Right ventricle myocardium superior (tissue), 1 donor: ENCODE results near the gene HECTD1. TPM values are rescaled to one million over a fixed set of nuclear protein-coding genes. Genes with fewer than 3 reads are reported as not detected.
"Not testable (repeated sequence)": the region's sequence is repeated elsewhere in the genome, so short reads cannot be mapped to it uniquely, and the experiment has no call there.

Experiments
- ATAC-seq: fragments of 200-7000 bp; cut with Tn5 transposase; one replicate; pipeline ENCODE4 v1.9.1; 2020; ENCODE audit warnings: mild to moderate bottlenecking; ENCODE audit not compliant: poor library complexity
- DNase-seq: peaks from one replicate; pipeline ENCODE4 v3.0.0-alpha.2; 2020
- intact Hi-C: fragments of 100-400 bp; cut with DNase I; formaldehyde crosslinking; loops from one replicate; pipeline ENCODE4 v1.11.2; 2022
- long read RNA-seq: library from polyadenylated mRNA; unstranded; transcript quantifications from one replicate; pipeline ENCODE4 v2.0.0, GENCODE V29; 2021
- total RNA-seq: library from RNA; stranded (reverse); fragmentation: NEBNext Ultra II Directional; extraction: Animal tissue kit (Norgen Biotek cat#: 25700); gene quantifications from one replicate; pipeline ENCODE4 v1.2.1, GENCODE V29; 2021
- donor health status: DM: no; HTN: yes; CAD: no; lungs with severe emphysema.

Gene HECTD1
- 145 TPM for total RNA-seq
- long read RNA-seq, partial matches to known transcripts, result 24 of 35 reads
- long read RNA-seq, other reads (novel, unspliced or antisense), result 11 of 35 reads

- DNase-seq (peak; percentile 93), ATAC-seq (peak; percentile 97)
- intact Hi-C loops, result no loop called here
Observed at GRCh38 chr14:31207755-31208545, at the start of gene HECTD1. TSS of gene HECTD1 (minus strand) at chr14:31207793. CDS start at chr14:31205936, 1,857 bp downstream.

GRCh38 chr14:31257244-31257553 lies 49.6 kb upstream of the HECTD1 start:
- ATAC-seq, result no peak
- no peak for DNase-seq
- intact Hi-C loops, result no loop called here

- DNase-seq, result no peak
- intact Hi-C loops, result no loop called here
- ATAC-seq, result no peak
Observed at GRCh38 chr14:31256534-31257243, 49.1 kb upstream of the HECTD1 start.

GRCh38 chr14:31255918-31256317 lies 48.3 kb upstream of the HECTD1 start:
- DNase-seq, intact Hi-C loops, ATAC-seq: not testable (repeated sequence)

GRCh38 chr14:31255286-31255685 lies 47.7 kb upstream of the HECTD1 start:
- no peak for DNase-seq
- no peak for ATAC-seq
- intact Hi-C loops, result no loop called here

GRCh38 chr14:31253746-31254471 lies 46.3 kb upstream of the HECTD1 start:
- intact Hi-C loops, result no loop called here
- DNase-seq, result no peak
- no peak for ATAC-seq

- DNase-seq (no peak), ATAC-seq (no peak)
- intact Hi-C loops, result no loop called here
Observed at GRCh38 chr14:31252865-31253264, 45.3 kb upstream of the HECTD1 start.

- no peak for DNase-seq
- ATAC-seq, result no peak
- intact Hi-C loops, result no loop called here
Observed at GRCh38 chr14:31251028-31251958, 43.7 kb upstream of the HECTD1 start.

- ATAC-seq, result no peak
- DNase-seq, result no peak
- intact Hi-C loops, result no loop called here
Observed at GRCh38 chr14:31244626-31245025, 37.0 kb upstream of the HECTD1 start.

- ATAC-seq, result no peak
- intact Hi-C loops, result no loop called here
- no peak for DNase-seq
Observed at GRCh38 chr14:31243860-31244259, 36.3 kb upstream of the HECTD1 start.

- ATAC-seq, result peak; percentile 12
- DNase-seq, intact Hi-C loops: not testable (repeated sequence)
Observed at GRCh38 chr14:31242161-31242940, 34.8 kb upstream of the HECTD1 start.

- intact Hi-C loops, result no loop called here
- DNase-seq (no peak), ATAC-seq (peak; percentile 61)
Observed at GRCh38 chr14:31241450-31242114, 34.0 kb upstream of the HECTD1 start.

- no peak for ATAC-seq
- intact Hi-C loops, result no loop called here
- DNase-seq, result no peak
Observed at GRCh38 chr14:31239741-31240140, 32.1 kb upstream of the HECTD1 start.

- ATAC-seq (no peak), DNase-seq (no peak)
- intact Hi-C loops, result no loop called here
Observed at GRCh38 chr14:31235462-31235861, 27.9 kb upstream of the HECTD1 start.

GRCh38 chr14:31232081-31232480 lies 24.5 kb upstream of the HECTD1 start:
- ATAC-seq (no peak), DNase-seq (no peak)
- intact Hi-C loops, result no loop called here

- ATAC-seq, intact Hi-C loops, DNase-seq: not testable (repeated sequence)
Observed at GRCh38 chr14:31231272-31231671, 23.7 kb upstream of the HECTD1 start.

GRCh38 chr14:31230573-31230958 lies 23.0 kb upstream of the HECTD1 start:
- intact Hi-C loops, result no loop called here
- DNase-seq (no peak), ATAC-seq (no peak)
